A673 (cell line): ENCODE data around the gene SCAMP5. TPM values are rescaled to one million over a fixed set of nuclear protein-coding genes. Genes with fewer than 3 reads are reported as not detected.

Experiments used
- BruUV-seq: library from RNA; stranded (reverse); fragments of 400-500 nt; replicated peaks from 2 replicates; lab custom pipeline; 2021; lab: Mats Ljungman, UMichigan
- CTCF ChIA-PET: fragments of 300-600 bp; sonication (Branson Sonifier 250); formaldehyde crosslinking; loops from one replicate; lab custom pipeline; 2022; ENCODE audit warnings: antibody characterized with exemption; lab: Charles Lee
- POLR2A ChIA-PET: fragments of 300-600 bp; sonication (Branson Sonifier 250); formaldehyde crosslinking; loops from one replicate; lab custom pipeline; 2022; ENCODE audit warnings: antibody characterized with exemption; ENCODE audit not compliant: low non-redundant PET; lab: Charles Lee
- DNase-seq: peaks from one replicate; pipeline ENCODE4 v3.0.0-alpha.2; 2015; ENCODE audit warnings: low spot score
- H3K27ac ChIP-seq: fragments of 200-600 bp; sonication (generic); 2 replicates; pipeline ENCODE4 v1.5.1; 2016; ENCODE audit warnings: mixed run types, low read depth, mild to moderate bottlenecking, mixed read lengths, antibody characterized with exemption, low read length; ENCODE audit not compliant: poor library complexity, severe bottlenecking
- H3K27me3 ChIP-seq: fragments of 200-600 bp; sonication (generic); replicated peaks from 2 replicates; pipeline ENCODE4 v1.6.1; 2017; ENCODE audit warnings: mixed run types, low read depth, mild to moderate bottlenecking, mixed read lengths, antibody characterized with exemption, low read length; ENCODE audit not compliant: insufficient read depth, poor library complexity
- H3K36me3 ChIP-seq: fragments of 200-600 bp; sonication (generic); 2 replicates; pipeline ENCODE4 v1.6.1; 2016; ENCODE audit warnings: mixed run types, mild to moderate bottlenecking, mixed read lengths, antibody characterized with exemption, low read length; ENCODE audit not compliant: insufficient read depth, poor library complexity, severe bottlenecking
- H3K4me1 ChIP-seq: fragments of 200-600 bp; sonication (generic); 2 replicates; pipeline ENCODE4 v1.6.1; 2017; ENCODE audit warnings: mixed run types, mild to moderate bottlenecking, mixed read lengths, antibody characterized with exemption, low read length; ENCODE audit not compliant: insufficient read depth, poor library complexity, severe bottlenecking
- H3K4me3 ChIP-seq: fragments of 200-600 bp; sonication (generic); 2 replicates; pipeline ENCODE4 v1.5.1; 2016; ENCODE audit warnings: low read depth, mixed run types, mild to moderate bottlenecking, mixed read lengths, low read length; ENCODE audit not compliant: poor library complexity, severe bottlenecking
- H3K9me3 ChIP-seq: fragments of 200-600 bp; sonication (generic); 2 replicates; pipeline ENCODE4 v1.6.1; 2016; ENCODE audit warnings: mixed run types, low read depth, mild to moderate bottlenecking, mixed read lengths, antibody characterized with exemption, low read length; ENCODE audit not compliant: poor library complexity, severe bottlenecking
- CTCF ChIP-seq: fragments of 300-800, 200-600 bp; sonication (generic); conservative IDR thresholded peaks from 2 replicates; pipeline ENCODE4 v1.5.1; 2017; ENCODE audit warnings: low read depth, mild to moderate bottlenecking, antibody characterized with exemption, low read length, moderate library complexity, mixed read lengths
- EZH2 ChIP-seq: fragments of 200-600 bp; sonication (generic); IDR thresholded peaks from 2 replicates; pipeline ENCODE4 v1.6.1; 2017; ENCODE audit warnings: borderline replicate concordance, low read depth, mild to moderate bottlenecking, mixed read lengths, antibody characterized with exemption, low read length; ENCODE audit not compliant: poor library complexity, severe bottlenecking
- intact Hi-C: fragments of 100-400 bp; cut with micrococcal nuclease; formaldehyde crosslinking; loops from one replicate; pipeline ENCODE4 v1.10.0; 2022; ENCODE audit not compliant: unreplicated experiment
- total RNA-seq: library from RNA; stranded (reverse); gene quantifications from 2 replicates; pipeline ENCODE4 v1.2.3, GENCODE V29; 2021

Gene SCAMP5
- total RNA-seq, 1 experiment from 2014 or later: 3.8 TPM

GRCh38 chr15:75031848-75032247, 36.5 kb downstream of the SCAMP5 start:
- Histone ChIP-seq H3K4me3 (no peak overlapping the region), H3K9me3 (no peaks in the 10 kb centered on the region), H3K4me1 (peaks cover 45% of the 10 kb centered on the region), H3K27me3 (no peaks in the 10 kb centered on the region), H3K27ac (peak overlapping the region; percentile 42), H3K36me3 (no peaks in the 10 kb centered on the region)
- ChIA-PET POLR2A (no interaction called here), CTCF (no interaction called here)
- peak; percentile 45 for DNase-seq
- intact Hi-C loops: no loop called here
- TF ChIP-seq EZH2: no peak
- TF ChIP-seq CTCF: no peak
- BruUV-seq: no TSS peak

DNA sequence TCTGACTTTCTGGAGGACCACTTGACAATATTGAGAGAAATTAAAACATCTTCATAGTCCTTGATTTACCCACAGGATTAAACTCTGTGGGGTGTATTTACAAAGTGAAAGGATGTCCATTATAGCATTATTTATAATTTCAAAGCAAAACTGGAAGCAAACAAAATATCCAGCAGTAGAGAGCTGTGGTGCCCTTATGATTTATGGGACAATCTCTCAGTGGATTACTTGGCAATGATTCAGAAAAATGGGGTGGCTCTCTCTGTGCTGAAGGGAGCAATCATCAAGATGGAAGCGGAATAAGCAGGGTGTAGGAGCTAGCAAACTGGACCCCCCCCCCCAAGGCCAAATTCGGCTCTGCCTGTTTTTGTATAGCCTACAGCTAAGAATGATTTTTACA, 37.0 kb downstream of the SCAMP5 start:
- POLR2A ChIA-PET: no interaction called here
- no peaks in the 10 kb centered on the region for H3K27me3 ChIP-seq
- peaks cover 45% of the 10 kb centered on the region for H3K4me1 ChIP-seq
- no TSS peak for BruUV-seq
- DNase-seq: peak; percentile 40
- no peak for TF ChIP-seq EZH2
- TF ChIP-seq CTCF: no peak
- intact Hi-C loops: no loop called here
- H3K36me3 ChIP-seq: no peaks in the 10 kb centered on the region
- no peaks in the 10 kb centered on the region for H3K9me3 ChIP-seq
- H3K27ac ChIP-seq: peak overlapping the region; percentile 42
- CTCF ChIA-PET: no interaction called here
- no peak overlapping the region for H3K4me3 ChIP-seq

- no TSS peak for BruUV-seq
- peaks cover 38% of the 10 kb centered on the region for H3K4me1 ChIP-seq
- DNase-seq: no peak
- TF ChIP-seq CTCF: no peak
- TF ChIP-seq EZH2: no peak
- ChIA-PET CTCF (no interaction called here), POLR2A (no interaction called here)
- H3K9me3 ChIP-seq: no peaks in the 10 kb centered on the region
- intact Hi-C loops: no loop called here
- H3K27ac ChIP-seq: no peak overlapping the region
- H3K36me3 ChIP-seq: no peaks in the 10 kb centered on the region
- H3K4me3 ChIP-seq: no peak overlapping the region
- no peaks in the 10 kb centered on the region for H3K27me3 ChIP-seq
These were observed 38.4 kb downstream of the SCAMP5 start for GRCh38 chr15:75033809-75034208.
